Smooth muscle cell (in vitro differentiated cells): ENCODE data around the gene IFI30. TPM values are rescaled to one million over a fixed set of nuclear protein-coding genes. Genes with fewer than 3 reads are reported as not detected.
A peak's percentile ranks its signal among the peaks of the same experiment; 100 is the strongest.

Experiments used
- DNase-seq: peaks from one replicate; lab custom pipeline; 2025; ENCODE audit not compliant: unreplicated experiment; lab: John Stamatoyannopoulos, UW
- H2AFZ ChIP-seq: fragments of 200-600 bp; sonication (generic); 2 replicates; pipeline ENCODE4 v1.6.0; 2016; ENCODE audit warnings: antibody characterized with exemption, low read depth, mild to moderate bottlenecking
- H3F3A ChIP-seq: fragments of 200-600 bp; sonication (generic); 2 replicates; pipeline ENCODE4 v1.6.0; 2017; ENCODE audit warnings: antibody characterized with exemption, low read depth
- H3K27ac ChIP-seq: fragments of 200-600 bp; sonication (generic); 2 replicates; pipeline ENCODE4 v1.5.1; 2016; ENCODE audit warnings: low read depth, mild to moderate bottlenecking
- H3K27me3 ChIP-seq: fragments of 200-600 bp; sonication (generic); 2 replicates; pipeline ENCODE4 v1.6.1; 2016; ENCODE audit warnings: low read depth, mild to moderate bottlenecking
- H3K36me3 ChIP-seq: fragments of 200-600 bp; sonication (generic); 2 replicates; pipeline ENCODE4 v1.5.1; 2016; ENCODE audit warnings: low read depth
- H3K4me1 ChIP-seq: fragments of 200-600 bp; sonication (generic); 2 replicates; pipeline ENCODE4 v1.5.1; 2016; ENCODE audit warnings: low read depth
- H3K4me2 ChIP-seq: fragments of 200-600 bp; sonication (generic); 2 replicates; pipeline ENCODE4 v1.6.0; 2016; ENCODE audit warnings: mild to moderate bottlenecking
- H3K4me3 ChIP-seq: fragments of 200-600 bp; sonication (generic); 2 replicates; pipeline ENCODE4 v1.5.1; 2016; ENCODE audit warnings: mild to moderate bottlenecking
- H3K79me2 ChIP-seq: fragments of 200-600 bp; sonication (generic); 2 replicates; pipeline ENCODE4 v1.6.0; 2016; ENCODE audit warnings: low read depth, mild to moderate bottlenecking
- H3K9ac ChIP-seq: fragments of 200-600 bp; sonication (generic); 2 replicates; pipeline ENCODE4 v1.6.0; 2016; ENCODE audit warnings: low read depth
- H3K9me3 ChIP-seq: fragments of 200-600 bp; sonication (generic); replicated peaks from 2 replicates; pipeline ENCODE4 v1.5.1; 2016; ENCODE audit warnings: low read depth
- H4K20me1 ChIP-seq: fragments of 200-600 bp; sonication (generic); 2 replicates; pipeline ENCODE4 v1.6.0; 2016; ENCODE audit warnings: low read depth
- CTCF ChIP-seq: fragments of 200-600 bp; sonication (generic); IDR thresholded peaks from 2 replicates; pipeline ENCODE4 v1.5.1; 2017; ENCODE audit warnings: borderline replicate concordance, mild to moderate bottlenecking, antibody characterized with exemption; ENCODE audit not compliant: insufficient read depth, poor library complexity, severe bottlenecking
- WGBS: methylation state at CpG from one replicate; pipeline ENCODE4 v1.1.7; 2016; ENCODE audit warnings: low lambda C conversion rate; 5-methylcytosine and 5-hydroxymethylcytosine counted together
- polyA plus RNA-seq: library from polyadenylated mRNA; unstranded; fragments of >200 nt; fragmentation: Nextera tagmentation; extraction: Ambion mirVana; gene quantifications from 2 replicates; pipeline ENCODE4 v1.2.1, GENCODE V29; 2016
- total RNA-seq: library from RNA; depleted of rRNA; stranded (reverse); fragments of >200 nt; gene quantifications from 2 replicates; pipeline ENCODE4 v1.2.3, GENCODE V29; 2014

Gene IFI30
- total and polyA plus RNA-seq, 2 experiments from 2014 or later: 0.87 to 2.9 TPM

- DNase-seq: no peak
- Histone ChIP-seq H3K4me2 (no peak overlapping the region), H3K9me3 (no peaks in the 10 kb centered on the region), H3F3A (no peaks in the 10 kb centered on the region), H2AFZ (no peak overlapping the region), H3K79me2 (no peaks in the 10 kb centered on the region), H3K36me3 (no peaks in the 10 kb centered on the region), H3K27ac (no peak overlapping the region), H3K4me1 (no peaks in the 10 kb centered on the region), H3K27me3 (no peaks in the 10 kb centered on the region), H3K4me3 (no peak overlapping the region), H4K20me1 (no peaks in the 10 kb centered on the region), H3K9ac (no peak overlapping the region)
- TF ChIP-seq CTCF: peak; percentile 62
- 75% methylated on average over 14 of the region's 14 CpGs for WGBS
Measured at GRCh38 chr19:18167975-18168645, 5.5 kb upstream of the IFI30 start.

GRCh38 chr19:18168673-18169381 lies 4.8 kb upstream of the IFI30 start:
- H3K4me3 ChIP-seq: no peak overlapping the region
- H3K9ac ChIP-seq: no peak overlapping the region
- 98% methylated on average over 36 of the region's 66 CpGs for WGBS
- H3K27me3 ChIP-seq: no peaks in the 10 kb centered on the region
- no peak for DNase-seq
- no peaks in the 10 kb centered on the region for H4K20me1 ChIP-seq
- H3K4me2 ChIP-seq: no peak overlapping the region
- H3K4me1 ChIP-seq: no peaks in the 10 kb centered on the region
- H2AFZ ChIP-seq: no peak overlapping the region
- no peak overlapping the region for H3K27ac ChIP-seq
- TF ChIP-seq CTCF: no peak
- H3K36me3 ChIP-seq: no peaks in the 10 kb centered on the region
- no peaks in the 10 kb centered on the region for H3K79me2 ChIP-seq
- H3K9me3 ChIP-seq: no peaks in the 10 kb centered on the region
- H3F3A ChIP-seq: no peaks in the 10 kb centered on the region

- H3K4me2 ChIP-seq: no peak overlapping the region
- no peaks in the 10 kb centered on the region for H4K20me1 ChIP-seq
- H3K36me3 ChIP-seq: no peaks in the 10 kb centered on the region
- H3K27me3 ChIP-seq: peaks cover 11% of the 10 kb centered on the region
- H2AFZ ChIP-seq: no peak overlapping the region
- H3F3A ChIP-seq: no peaks in the 10 kb centered on the region
- H3K9ac ChIP-seq: no peak overlapping the region
- H3K79me2 ChIP-seq: no peaks in the 10 kb centered on the region
- WGBS: 85% methylated on average over 13 of the region's 16 CpGs
- no peak for DNase-seq
- H3K4me3 ChIP-seq: no peak overlapping the region
- no peak for TF ChIP-seq CTCF
- H3K4me1 ChIP-seq: no peaks in the 10 kb centered on the region
- H3K9me3 ChIP-seq: no peaks in the 10 kb centered on the region
- H3K27ac ChIP-seq: no peak overlapping the region
Measured at GRCh38 chr19:18170714-18171255, 2.8 kb upstream of the IFI30 start.
